ENCODE data around the gene RASGEF1C. TPM values are rescaled to one million over a fixed set of nuclear protein-coding genes. Genes with fewer than 3 reads are reported as not detected.

The RASGEF1C gene
- total and polyA plus RNA-seq, 4 donors, result 0.09 to 0.10 TPM; not detected in 2

DNA sequence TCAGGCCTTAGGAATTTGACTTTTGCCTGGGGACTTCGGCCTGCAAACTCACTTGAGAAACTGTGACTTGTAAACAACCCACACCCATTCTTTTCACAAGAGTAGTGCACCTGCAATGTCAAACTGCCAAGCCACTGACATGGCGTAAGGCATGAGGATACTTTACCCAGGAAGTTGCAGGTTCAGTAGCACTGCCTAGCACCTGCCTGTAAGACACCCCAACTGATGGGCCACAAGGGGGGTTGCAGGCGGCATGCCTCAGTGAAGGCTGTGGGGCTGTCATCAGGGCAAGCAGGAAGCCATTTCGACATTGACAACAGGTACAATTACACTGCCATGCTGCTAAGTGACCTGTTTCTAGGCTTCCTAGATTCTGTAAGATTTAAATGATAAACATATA, 41.3 kb upstream of the RASGEF1C start:
- no peak for DNase-seq (ENCODE audit: low spot score)
- Histone ChIP-seq H3K36me3 (ENCODE audit: control insufficient read depth in 4 of 4, insufficient read depth in 3 of 4, low read depth in 1 of 4, low read length in 3 of 4) (peaks cover 16 to 80% (median 55%) of the 10 kb centered on the region in 4 donors), H3K27ac (ENCODE audit: low read depth in 1 of 2, low read length in 2 of 2) (no peak overlapping the region), H3K9me3 (ENCODE audit: control insufficient read depth in 4 of 4, low read length in 3 of 4) (peaks cover 55 to 92% (median 66%) of the 10 kb centered on the region in 4 donors), H3K27me3 (ENCODE audit: control insufficient read depth in 4 of 4, insufficient read depth in 4 of 4, low read length in 3 of 4) (no peaks in the 10 kb centered on the region), H3K4me3 (ENCODE audit: low read depth in 1 of 3, low read length in 3 of 3) (peak overlapping the region in 2 of 3 donors; percentile 72 to 73), H3K4me1 (ENCODE audit: control insufficient read depth in 4 of 4, insufficient read depth in 4 of 4, low read length in 3 of 4) (no peaks in the 10 kb centered on the region), H3K9ac (ENCODE audit: low read depth in 1 of 2, low read length in 2 of 2) (no peak overlapping the region)
- 98% methylated on average over 4 of the region's 4 CpGs for WGBS
- TF ChIP-seq RAD21 (IDR thresholded peaks at IDR 0.05), result no peak
- TF ChIP-seq, protein P1, sequence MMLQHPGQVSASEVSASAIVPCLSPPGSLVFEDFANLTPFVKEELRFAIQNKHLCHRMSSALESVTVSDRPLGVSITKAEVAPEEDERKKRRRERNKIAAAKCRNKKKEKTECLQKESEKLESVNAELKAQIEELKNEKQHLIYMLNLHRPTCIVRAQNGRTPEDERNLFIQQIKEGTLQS (IDR thresholded peaks at IDR 0.05), result no peak
- TF ChIP-seq EGR1 (IDR thresholded peaks at IDR 0.05; ENCODE audit: low read depth in 2 of 2), result no peak
- no peak for TF ChIP-seq HNF4A (conservative IDR thresholded peaks at IDR 0.05)

DNA sequence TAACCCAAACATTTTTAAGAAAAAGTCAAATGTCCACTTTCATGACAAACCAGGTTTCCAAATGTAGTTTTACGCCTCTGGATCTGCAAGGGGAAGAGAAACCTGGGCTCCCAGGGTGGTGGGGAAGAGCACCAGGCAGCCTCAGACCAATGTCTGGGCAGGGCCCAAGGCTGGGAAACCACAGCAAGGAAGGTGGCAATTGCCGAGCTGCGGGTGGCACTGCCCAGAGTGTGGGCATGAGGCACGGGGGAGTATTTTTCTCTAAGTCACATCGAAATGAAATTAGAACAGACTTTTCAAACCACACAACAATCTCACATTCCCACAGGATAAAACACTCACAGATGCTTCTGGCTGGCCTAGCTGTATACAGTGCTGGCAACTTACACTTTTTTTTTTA, 32.6 kb upstream of the RASGEF1C start:
- no peak for DNase-seq (ENCODE audit: low spot score)
- Histone ChIP-seq H3K4me3 (ENCODE audit: low read depth in 1 of 3, low read length in 3 of 3) (peak overlapping the region in 2 of 3 donors; percentile 46 to 63), H3K9ac (ENCODE audit: low read depth in 1 of 2, low read length in 2 of 2) (no peak overlapping the region), H3K27me3 (ENCODE audit: control insufficient read depth in 4 of 4, insufficient read depth in 4 of 4, low read length in 3 of 4) (no peaks in the 10 kb centered on the region), H3K9me3 (ENCODE audit: control insufficient read depth in 4 of 4, low read length in 3 of 4) (peaks cover 25 to 69% (median 46%) of the 10 kb centered on the region in 4 donors), H3K27ac (ENCODE audit: low read depth in 1 of 2, low read length in 2 of 2) (no peak overlapping the region), H3K4me1 (ENCODE audit: control insufficient read depth in 4 of 4, insufficient read depth in 4 of 4, low read length in 3 of 4) (no peaks in the 10 kb centered on the region), H3K36me3 (ENCODE audit: control insufficient read depth in 4 of 4, insufficient read depth in 3 of 4, low read depth in 1 of 4, low read length in 3 of 4) (peaks cover 15 to 82% (median 72%) of the 10 kb centered on the region in 4 donors)
- TF ChIP-seq HNF4G (IDR thresholded peaks at IDR 0.05) (no peak), JUND (IDR thresholded peaks at IDR 0.05) (no peak), HNF4A (conservative IDR thresholded peaks at IDR 0.05) (no peak), GABPA (IDR thresholded peaks at IDR 0.05 in 1 of 2, conservative IDR thresholded peaks at IDR 0.05 in 1 of 2) (no peak), SP1 (IDR thresholded peaks at IDR 0.05) (no peak), NR2F2 (IDR thresholded peaks at IDR 0.05) (no peak)
- TF ChIP-seq, protein P2, sequence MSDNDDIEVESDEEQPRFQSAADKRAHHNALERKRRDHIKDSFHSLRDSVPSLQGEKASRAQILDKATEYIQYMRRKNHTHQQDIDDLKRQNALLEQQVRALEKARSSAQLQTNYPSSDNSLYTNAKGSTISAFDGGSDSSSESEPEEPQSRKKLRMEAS (IDR thresholded peaks at IDR 0.05), result no peak
- TF ChIP-seq, protein P3, sequence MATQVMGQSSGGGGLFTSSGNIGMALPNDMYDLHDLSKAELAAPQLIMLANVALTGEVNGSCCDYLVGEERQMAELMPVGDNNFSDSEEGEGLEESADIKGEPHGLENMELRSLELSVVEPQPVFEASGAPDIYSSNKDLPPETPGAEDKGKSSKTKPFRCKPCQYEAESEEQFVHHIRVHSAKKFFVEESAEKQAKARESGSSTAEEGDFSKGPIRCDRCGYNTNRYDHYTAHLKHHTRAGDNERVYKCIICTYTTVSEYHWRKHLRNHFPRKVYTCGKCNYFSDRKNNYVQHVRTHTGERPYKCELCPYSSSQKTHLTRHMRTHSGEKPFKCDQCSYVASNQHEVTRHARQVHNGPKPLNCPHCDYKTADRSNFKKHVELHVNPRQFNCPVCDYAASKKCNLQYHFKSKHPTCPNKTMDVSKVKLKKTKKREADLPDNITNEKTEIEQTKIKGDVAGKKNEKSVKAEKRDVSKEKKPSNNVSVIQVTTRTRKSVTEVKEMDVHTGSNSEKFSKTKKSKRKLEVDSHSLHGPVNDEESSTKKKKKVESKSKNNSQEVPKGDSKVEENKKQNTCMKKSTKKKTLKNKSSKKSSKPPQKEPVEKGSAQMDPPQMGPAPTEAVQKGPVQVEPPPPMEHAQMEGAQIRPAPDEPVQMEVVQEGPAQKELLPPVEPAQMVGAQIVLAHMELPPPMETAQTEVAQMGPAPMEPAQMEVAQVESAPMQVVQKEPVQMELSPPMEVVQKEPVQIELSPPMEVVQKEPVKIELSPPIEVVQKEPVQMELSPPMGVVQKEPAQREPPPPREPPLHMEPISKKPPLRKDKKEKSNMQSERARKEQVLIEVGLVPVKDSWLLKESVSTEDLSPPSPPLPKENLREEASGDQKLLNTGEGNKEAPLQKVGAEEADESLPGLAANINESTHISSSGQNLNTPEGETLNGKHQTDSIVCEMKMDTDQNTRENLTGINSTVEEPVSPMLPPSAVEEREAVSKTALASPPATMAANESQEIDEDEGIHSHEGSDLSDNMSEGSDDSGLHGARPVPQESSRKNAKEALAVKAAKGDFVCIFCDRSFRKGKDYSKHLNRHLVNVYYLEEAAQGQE (IDR thresholded peaks at IDR 0.05), result no peak
- TF ChIP-seq, protein P4, sequence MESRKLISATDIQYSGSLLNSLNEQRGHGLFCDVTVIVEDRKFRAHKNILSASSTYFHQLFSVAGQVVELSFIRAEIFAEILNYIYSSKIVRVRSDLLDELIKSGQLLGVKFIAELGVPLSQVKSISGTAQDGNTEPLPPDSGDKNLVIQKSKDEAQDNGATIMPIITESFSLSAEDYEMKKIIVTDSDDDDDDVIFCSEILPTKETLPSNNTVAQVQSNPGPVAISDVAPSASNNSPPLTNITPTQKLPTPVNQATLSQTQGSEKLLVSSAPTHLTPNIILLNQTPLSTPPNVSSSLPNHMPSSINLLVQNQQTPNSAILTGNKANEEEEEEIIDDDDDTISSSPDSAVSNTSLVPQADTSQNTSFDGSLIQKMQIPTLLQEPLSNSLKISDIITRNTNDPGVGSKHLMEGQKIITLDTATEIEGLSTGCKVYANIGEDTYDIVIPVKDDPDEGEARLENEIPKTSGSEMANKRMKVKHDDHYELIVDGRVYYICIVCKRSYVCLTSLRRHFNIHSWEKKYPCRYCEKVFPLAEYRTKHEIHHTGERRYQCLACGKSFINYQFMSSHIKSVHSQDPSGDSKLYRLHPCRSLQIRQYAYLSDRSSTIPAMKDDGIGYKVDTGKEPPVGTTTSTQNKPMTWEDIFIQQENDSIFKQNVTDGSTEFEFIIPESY (IDR thresholded peaks at IDR 0.05), result no peak
- 95% methylated on average over 5 of the region's 5 CpGs for WGBS

DNA sequence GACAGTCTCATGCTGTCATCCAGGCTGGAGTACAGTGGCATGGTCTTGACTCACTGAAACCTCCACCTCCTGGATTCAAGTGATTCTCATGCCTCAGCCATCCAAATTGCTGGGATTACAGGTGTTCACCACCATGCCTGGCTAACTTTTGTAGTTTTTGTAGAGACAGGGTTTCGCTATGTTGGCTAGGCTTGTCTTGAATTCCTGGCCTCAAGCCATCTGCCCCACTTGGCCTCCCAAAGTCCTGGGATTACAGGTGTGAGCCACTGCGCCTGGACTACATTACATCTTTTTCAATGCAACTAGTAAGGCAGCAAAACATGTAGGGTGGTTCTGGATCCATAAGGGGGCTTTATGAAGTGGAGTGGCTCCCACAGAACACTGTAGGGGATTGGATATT, 29.6 kb upstream of the RASGEF1C start:
- Histone ChIP-seq H3K9me3 (ENCODE audit: control insufficient read depth in 4 of 4, low read length in 3 of 4) (peaks cover 22 to 59% (median 52%) of the 10 kb centered on the region in 4 donors), H3K9ac (ENCODE audit: low read depth in 1 of 2, low read length in 2 of 2) (no peak overlapping the region), H3K36me3 (ENCODE audit: control insufficient read depth in 4 of 4, insufficient read depth in 3 of 4, low read depth in 1 of 4, low read length in 3 of 4) (peaks cover 15 to 90% (median 85%) of the 10 kb centered on the region in 4 donors), H3K27ac (ENCODE audit: low read depth in 1 of 2, low read length in 2 of 2) (no peak overlapping the region), H3K4me1 (ENCODE audit: control insufficient read depth in 4 of 4, insufficient read depth in 4 of 4, low read length in 3 of 4) (no peaks in the 10 kb centered on the region), H3K4me3 (ENCODE audit: low read depth in 1 of 3, low read length in 3 of 3) (peak overlapping the region in 2 of 3 donors; percentile 41 to 47), H3K27me3 (ENCODE audit: control insufficient read depth in 4 of 4, insufficient read depth in 4 of 4, low read length in 3 of 4) (no peaks in the 10 kb centered on the region)
- DNase-seq (ENCODE audit: low spot score), result no peak
- 98% methylated on average over 2 of the region's 2 CpGs for WGBS
- no peak for TF ChIP-seq TAF1 (conservative IDR thresholded peaks at IDR 0.05)
- TF ChIP-seq, protein P3 (IDR thresholded peaks at IDR 0.05), result no peak
- TF ChIP-seq NR2F2 (IDR thresholded peaks at IDR 0.05), result no peak
- TF ChIP-seq GABPA (IDR thresholded peaks at IDR 0.05 in 1 of 2, conservative IDR thresholded peaks at IDR 0.05 in 1 of 2), result no peak
- no peak for TF ChIP-seq EGR1 (IDR thresholded peaks at IDR 0.05; ENCODE audit: low read depth in 2 of 2)
- no peak for TF ChIP-seq RAD21 (IDR thresholded peaks at IDR 0.05)
- TF ChIP-seq, protein P1 (IDR thresholded peaks at IDR 0.05), result no peak
- no peak for TF ChIP-seq FOXA2 (IDR thresholded peaks at IDR 0.05)
- TF ChIP-seq HNF4G (IDR thresholded peaks at IDR 0.05), result no peak
- TF ChIP-seq YY1 (IDR thresholded peaks at IDR 0.05), result no peak

All from liver (tissue), 9 donors.